Epithelial cell of proximal tubule (primary cell): ENCODE results near the gene NR2C2AP. TPM values are rescaled to one million over a fixed set of nuclear protein-coding genes. Genes with fewer than 3 reads are reported as not detected.

Experiments used
- DNase-seq: peaks from one replicate; pipeline ENCODE4 v3.0.0-alpha.2; 2011; ENCODE audit warnings: low read depth
- H3K4me3 ChIP-seq: 2 replicates; pipeline ENCODE4 v1.5.1; 2011; ENCODE audit warnings: low read depth, mild to moderate bottlenecking, low read length
- CTCF ChIP-seq: conservative IDR thresholded peaks from 2 replicates; pipeline ENCODE4 v1.5.1; 2012; ENCODE audit warnings: low read depth, mild to moderate bottlenecking, low read length
- total RNA-seq: library from RNA; depleted of rRNA; stranded (reverse); fragments of >200 nt; gene quantifications from 2 replicates; pipeline ENCODE4 v1.2.3, GENCODE V29; 2015

The NR2C2AP gene
- total RNA-seq, 1 donor from 2014 or later, result 25.9 TPM

- DNase-seq, result no peak
- no peak for TF ChIP-seq CTCF
Measured at GRCh38 chr19:19234220-19234816, 31.1 kb upstream of the NR2C2AP start.

GRCh38 chr19:19232261-19232721 lies 29.1 kb upstream of the NR2C2AP start:
- TF ChIP-seq CTCF, result no peak
- no peak for DNase-seq
- no peak overlapping the region for H3K4me3 ChIP-seq

More at GRCh38 chr19:19234220-19234816, 31.1 kb upstream of the NR2C2AP start:
- H3K4me3 ChIP-seq, result no peak overlapping the region

- no peak for DNase-seq
- no peak for TF ChIP-seq CTCF
Measured at GRCh38 chr19:19230999-19231398, 27.8 kb upstream of the NR2C2AP start.

GRCh38 chr19:19229701-19230100 lies 26.5 kb upstream of the NR2C2AP start:
- DNase-seq, result no peak
- H3K4me3 ChIP-seq, result no peak overlapping the region
- TF ChIP-seq CTCF, result no peak

More at GRCh38 chr19:19230999-19231398, 27.8 kb upstream of the NR2C2AP start:
- H3K4me3 ChIP-seq, result no peak overlapping the region

- no peak overlapping the region for H3K4me3 ChIP-seq
- no peak for TF ChIP-seq CTCF
- no peak for DNase-seq
Measured at GRCh38 chr19:19227217-19227616, 24.0 kb upstream of the NR2C2AP start.

- H3K4me3 ChIP-seq, result no peak overlapping the region
- TF ChIP-seq CTCF, result no peak
- no peak for DNase-seq
Measured at GRCh38 chr19:19226663-19227062, 23.4 kb upstream of the NR2C2AP start.

- H3K4me3 ChIP-seq, result no peak overlapping the region
- no peak for DNase-seq
- TF ChIP-seq CTCF, result no peak
Measured at GRCh38 chr19:19226204-19226603, 23.0 kb upstream of the NR2C2AP start.
